DMS79 (cell line): ENCODE measurements around the gene SYT2.
A peak's percentile ranks its signal among the peaks of the same experiment; 100 is the strongest.

Experiments
- DNase-seq: peaks from one replicate; lab custom pipeline; 2025; lab: John Stamatoyannopoulos, UW

Gene SYT2

GRCh38 chr1:202679406-202680177, 30.7 kb downstream of the SYT2 start:
- no peak for DNase-seq

GRCh38 chr1:202677433-202677832, 32.8 kb downstream of the SYT2 start:
- no peak for DNase-seq

DNA sequence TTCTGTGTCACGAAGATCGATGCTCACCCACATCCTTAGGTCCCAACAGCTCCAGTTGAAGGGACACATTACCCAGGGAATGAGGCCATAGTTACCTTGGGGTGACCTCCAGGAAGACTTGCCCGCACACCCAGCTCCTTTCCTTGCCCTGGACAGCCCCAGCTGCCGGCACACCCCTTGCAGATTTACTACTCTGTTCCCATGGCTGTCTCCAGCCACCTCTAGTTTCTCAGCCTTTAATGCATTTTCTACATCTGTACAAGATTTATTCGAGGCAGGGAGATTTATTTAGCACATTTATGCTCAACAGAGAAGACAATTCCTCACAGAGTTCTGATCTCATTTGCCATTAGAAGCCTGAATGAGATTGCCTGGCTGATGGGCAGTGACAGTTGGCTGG, 36.7 kb downstream of the SYT2 start:
- DNase-seq, result no peak

- peak; percentile 11 for DNase-seq
Observed at GRCh38 chr1:202671399-202671798, 38.9 kb downstream of the SYT2 start.

DNA sequence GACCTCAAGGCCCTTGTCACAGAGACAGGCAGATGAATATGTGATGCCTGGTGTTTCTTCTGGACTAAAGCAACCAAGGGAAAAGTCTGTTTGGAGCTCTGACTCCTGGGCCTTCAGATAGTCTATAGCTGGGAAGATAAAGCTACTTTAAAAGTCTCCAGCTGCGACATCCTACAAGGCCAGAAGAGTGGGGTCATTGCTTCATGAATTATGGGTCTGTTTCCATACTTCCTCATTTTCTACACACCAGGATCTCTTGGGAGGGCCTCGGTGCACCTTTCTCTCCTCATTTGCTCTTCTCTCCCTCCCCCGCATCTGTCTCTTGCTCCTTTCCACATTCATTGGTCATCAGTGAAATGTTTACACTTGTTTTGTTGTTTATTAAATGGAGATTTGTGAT, 44.8 kb downstream of the SYT2 start:
- DNase-seq, result no peak

GRCh38 chr1:202664083-202664482, 46.2 kb downstream of the SYT2 start:
- DNase-seq, result no peak

GRCh38 chr1:202663131-202663530, 47.1 kb downstream of the SYT2 start:
- no peak for DNase-seq

GRCh38 chr1:202662081-202662480, 48.2 kb downstream of the SYT2 start:
- DNase-seq, result no peak

GRCh38 chr1:202661136-202661845, 49.0 kb downstream of the SYT2 start:
- no peak for DNase-seq

DNA sequence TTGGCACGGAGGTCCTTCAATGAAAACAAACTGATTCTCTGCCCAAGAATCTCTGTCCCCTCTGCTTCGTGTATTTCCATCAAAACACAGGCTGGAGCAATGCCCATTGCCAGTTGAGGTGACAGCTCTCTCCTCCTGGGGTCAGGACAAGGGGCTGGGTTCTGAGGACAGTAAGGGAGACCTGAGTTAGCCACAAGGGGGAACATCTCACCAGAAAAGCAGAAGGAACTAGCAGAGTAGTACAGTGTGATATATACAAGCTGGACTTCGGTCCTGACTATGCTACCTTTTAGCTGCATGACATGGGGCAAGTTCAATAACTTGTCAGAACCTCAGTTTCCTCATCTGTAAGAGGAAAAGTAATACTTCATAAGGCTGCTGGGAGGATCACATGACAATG, 50.3 kb downstream of the SYT2 start:
- no peak for DNase-seq

- no peak for DNase-seq
Observed at GRCh38 chr1:202659541-202659940, 50.7 kb downstream of the SYT2 start.

GRCh38 chr1:202658769-202659168, 51.5 kb downstream of the SYT2 start:
- DNase-seq, result no peak

DNA sequence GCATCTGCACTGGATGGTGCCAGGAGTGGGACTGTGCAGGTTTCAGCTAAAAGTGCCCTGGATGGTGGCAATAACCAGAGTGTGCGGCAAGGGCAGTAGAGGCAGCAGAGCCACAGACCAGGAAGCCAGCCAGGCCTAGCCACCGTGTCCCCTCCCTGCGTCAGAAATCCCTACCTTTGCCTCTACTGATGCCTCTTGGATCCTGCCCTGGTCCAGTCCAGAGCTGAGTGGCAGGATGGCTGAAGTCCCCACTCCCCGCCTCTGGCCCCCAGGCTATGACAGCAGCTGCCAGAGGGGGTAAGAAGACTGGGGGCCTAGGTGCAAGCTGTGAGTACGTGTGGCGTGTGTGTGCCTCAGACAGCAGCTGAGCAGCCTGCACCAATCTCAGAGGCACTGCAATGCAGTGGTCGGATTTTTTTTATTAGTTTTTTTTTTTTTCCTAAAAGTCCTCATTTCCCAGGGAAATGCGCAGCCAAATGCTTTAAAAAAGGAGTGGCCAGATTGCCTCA, 51.9 kb downstream of the SYT2 start:
- DNase-seq, result no peak

DNA sequence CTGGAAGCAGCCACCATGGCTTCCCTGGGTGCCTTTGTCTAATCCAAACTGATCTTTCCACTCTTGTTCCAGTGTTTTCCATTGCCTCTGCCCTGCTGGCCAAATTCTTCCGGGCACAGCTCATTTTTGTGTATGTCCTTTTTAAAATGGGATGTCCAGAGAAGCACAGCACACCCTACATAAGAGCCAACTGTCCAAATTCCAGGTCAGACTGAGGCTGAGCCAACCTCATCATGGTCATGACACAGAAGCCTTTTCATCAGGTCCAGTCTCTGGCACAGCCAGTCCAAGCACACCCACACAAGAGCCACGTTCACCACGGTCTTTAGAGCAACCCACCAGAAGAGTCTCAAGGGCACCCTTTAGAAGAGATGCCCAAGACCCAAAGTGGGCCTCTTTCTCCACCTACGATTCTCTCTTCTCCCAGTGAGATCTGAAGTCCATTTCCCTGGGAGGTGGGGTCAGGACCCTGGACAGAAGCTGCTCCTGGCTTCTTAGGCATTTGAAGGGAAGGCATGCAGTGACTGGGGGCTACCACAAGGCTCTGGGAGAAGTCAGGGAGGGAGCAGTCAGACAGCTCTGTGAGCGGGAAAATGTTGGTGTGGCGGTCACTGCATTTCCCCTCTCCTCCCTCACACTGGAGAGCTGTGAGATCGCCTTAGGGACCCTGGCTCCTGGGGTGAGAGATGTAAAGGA, 53.2 kb downstream of the SYT2 start:
- no peak for DNase-seq

DNA sequence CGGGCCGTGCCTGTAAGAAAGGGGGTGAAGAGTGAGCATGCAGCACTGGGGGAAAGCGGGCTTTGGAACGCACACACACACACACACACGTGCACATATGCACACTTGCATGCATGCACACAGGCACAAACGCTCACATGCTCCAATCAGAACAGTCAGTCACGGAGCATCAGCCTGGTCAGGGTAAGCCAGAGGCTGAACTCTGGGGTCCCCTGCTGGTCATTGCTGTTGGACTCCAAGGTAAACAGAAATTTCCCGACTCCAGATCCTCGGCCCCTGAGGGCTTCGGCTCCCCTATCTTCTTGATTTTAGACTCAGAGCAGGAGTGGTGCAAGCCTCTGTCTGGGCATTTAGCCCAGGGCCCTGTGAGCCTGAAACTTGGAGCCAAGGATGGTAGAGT, 54.2 kb downstream of the SYT2 start:
- DNase-seq, result no peak

DNA sequence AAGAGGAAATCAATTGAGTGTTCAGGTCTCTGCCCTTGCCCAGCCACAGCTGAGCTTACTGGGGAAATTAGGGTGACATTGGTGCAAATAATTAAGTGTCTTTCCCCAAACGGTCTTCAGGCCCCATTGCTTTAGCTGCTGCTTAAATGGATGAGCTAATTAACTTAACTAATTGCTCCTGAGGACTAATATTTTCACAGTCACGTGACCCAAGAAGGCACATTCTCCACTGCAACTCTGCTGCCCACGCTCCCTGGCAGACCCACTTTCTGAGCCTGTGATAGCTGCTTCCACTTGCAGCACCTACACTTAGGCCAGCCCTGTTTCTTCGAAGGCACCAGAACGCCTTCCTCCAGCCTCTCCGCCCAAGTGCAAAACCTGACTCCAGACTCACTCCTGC, 56.2 kb downstream of the SYT2 start:
- no peak for DNase-seq

DNA sequence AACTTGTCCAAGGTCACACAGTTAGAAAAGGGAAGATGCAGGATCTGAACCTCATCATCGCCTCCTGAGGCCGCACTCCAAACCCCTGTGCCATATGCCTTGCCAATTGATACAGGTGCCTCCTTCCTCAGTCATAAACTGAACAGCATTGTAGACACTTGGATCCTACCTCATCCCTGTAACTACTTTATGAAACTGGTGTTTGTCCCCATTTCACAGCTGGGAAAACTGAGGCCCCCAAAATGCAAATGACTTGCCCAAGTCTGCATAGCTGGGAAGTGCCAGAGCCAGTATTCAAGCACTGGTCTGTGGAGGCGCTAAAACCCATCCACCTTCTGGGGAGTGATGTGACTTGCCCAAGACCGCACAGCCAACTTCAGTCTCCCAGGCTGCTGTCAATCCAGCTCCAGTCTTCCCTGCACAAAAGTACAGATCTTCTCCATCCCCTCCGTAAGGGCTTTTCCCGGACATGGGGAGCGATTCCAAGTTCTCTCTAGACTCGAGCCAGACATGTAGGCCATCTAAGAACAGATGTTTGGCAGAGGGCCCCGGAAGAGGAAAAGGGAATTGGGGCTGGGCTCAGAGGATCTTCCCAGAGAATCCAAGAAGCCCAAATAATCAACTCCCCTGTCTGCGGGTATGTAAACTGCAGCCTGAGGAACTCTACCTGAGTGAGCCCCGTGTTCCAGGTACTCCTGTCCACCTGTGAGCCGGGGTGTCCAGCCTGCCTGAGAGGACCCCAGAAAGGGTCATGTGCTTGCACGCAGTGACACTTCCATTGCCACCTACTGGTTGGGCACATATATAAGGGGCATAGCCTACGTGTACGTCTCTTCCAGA, 60.5 kb downstream of the SYT2 start:
- DNase-seq, result no peak

- DNase-seq, result peak; percentile 81
Observed at GRCh38 chr1:202648605-202649226, 61.5 kb downstream of the SYT2 start.

DNA sequence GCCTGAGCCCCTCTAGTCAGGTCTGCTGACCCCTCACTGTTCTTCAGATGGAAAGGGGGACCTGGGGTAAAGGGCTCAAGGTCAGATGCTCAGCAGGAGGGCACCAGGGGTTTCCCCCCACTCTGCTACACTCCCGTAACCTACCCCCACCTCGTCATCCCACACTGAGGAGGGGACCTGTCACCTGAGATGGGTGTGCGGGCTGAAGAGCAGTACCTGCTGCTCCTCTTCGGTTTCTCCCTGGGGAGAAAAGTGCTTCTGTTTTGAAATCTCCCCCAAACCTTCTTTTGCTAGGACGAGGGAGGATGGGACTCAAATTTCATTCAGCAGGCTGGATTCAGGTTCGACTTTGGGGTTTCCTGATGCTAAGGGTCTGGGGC, 65.2 kb downstream of the SYT2 start:
- DNase-seq, result no peak

GRCh38 chr1:202644219-202645096, 65.8 kb downstream of the SYT2 start:
- no peak for DNase-seq
